BJ (cell line): ENCODE measurements around the gene NR2F1-AS1. TPM values are rescaled to one million over a fixed set of nuclear protein-coding genes. Genes with fewer than 3 reads are reported as not detected.

Experiments
- CTCF ChIA-PET: fragments of 350-600 bp; formaldehyde crosslinking; extraction: SDS; loops from one replicate; lab custom pipeline; 2021; ENCODE audit warnings: antibody characterized with exemption, inconsistent platforms; lab: Yijun Ruan, JAX
- POLR2A ChIA-PET: fragments of 300-600 bp; sonication (Branson Sonifier 250); formaldehyde crosslinking; extraction: SDS; loops from one replicate; lab custom pipeline; 2021; ENCODE audit warnings: antibody characterized with exemption; lab: Charles Lee
- DNase-seq: peaks from one replicate; pipeline ENCODE4 v3.0.0-alpha.2; 2011; ENCODE audit warnings: low read depth
- H3K27me3 ChIP-seq: 2 replicates; pipeline ENCODE4 v1.6.0; 2011; ENCODE audit warnings: low read length; ENCODE audit not compliant: control insufficient read depth, insufficient read depth
- H3K36me3 ChIP-seq: 2 replicates; pipeline ENCODE4 v1.5.1; 2011; ENCODE audit warnings: low read length; ENCODE audit not compliant: control insufficient read depth, insufficient read depth
- H3K4me3 ChIP-seq: 2 replicates; pipeline ENCODE4 v1.5.1; 2011; ENCODE audit warnings: low read depth, mild to moderate bottlenecking, control low read depth, low read length
- CTCF ChIP-seq: IDR thresholded peaks from 2 replicates; pipeline ENCODE4 v1.5.1; 2011; ENCODE audit warnings: low read depth, mild to moderate bottlenecking, control low read depth, inconsistent platforms, low read length, moderate library complexity; ENCODE audit not compliant: insufficient read depth
- polyA plus RNA-seq: library from polyadenylated mRNA; depleted of rRNA; stranded (reverse); fragments of >200 nt; gene quantifications from 2 replicates; pipeline ENCODE4 v1.2.3, GENCODE V29; 2011

NR2F1-AS1 gene
- polyA plus RNA-seq, 1 experiment: 13.7 TPM

GRCh38 chr5:93607367-93608258 lies 26.6 kb upstream of the NR2F1-AS1 start:
- peaks cover 28% of the 10 kb centered on the region for H3K27me3 ChIP-seq
- POLR2A ChIA-PET: interaction anchor here (0.6 kb wide), 1 partner anchor 10 kb away, joined by 3 read pairs; no protein-coding TSS in a partner anchor

GRCh38 chr5:93606382-93606752 lies 25.3 kb upstream of the NR2F1-AS1 start:
- Histone ChIP-seq H3K27me3 (peaks cover 20% of the 10 kb centered on the region), H3K36me3 (no peaks in the 10 kb centered on the region), H3K4me3 (no peak overlapping the region)
- CTCF ChIA-PET: interaction anchor here (3.3 kb wide), 1 partner anchor 195 kb away, joined by 20 read pairs; no protein-coding TSS in a partner anchor
- POLR2A ChIA-PET: no interaction called here
- no peak for TF ChIP-seq CTCF
- DNase-seq: no peak

More at GRCh38 chr5:93607367-93608258, 26.6 kb upstream of the NR2F1-AS1 start:
- Histone ChIP-seq H3K4me3 (no peak overlapping the region), H3K36me3 (no peaks in the 10 kb centered on the region)
- TF ChIP-seq CTCF: peak; percentile 69
- DNase-seq: no peak
- CTCF ChIA-PET: interaction anchor here (0.6 to 3.3 kb wide), 21 partner anchors 10 to 1130 kb away, joined by 3 to 20 read pairs (median 3); no protein-coding TSS in a partner anchor

- ChIA-PET CTCF (interaction anchor here (0.6 to 0.7 kb wide), 3 partner anchors 39 to 1198 kb away, joined by 3 read pairs; no protein-coding TSS in a partner anchor), POLR2A (no interaction called here)
- Histone ChIP-seq H3K4me3 (no peak overlapping the region), H3K36me3 (no peaks in the 10 kb centered on the region), H3K27me3 (peaks cover 8% of the 10 kb centered on the region)
- no peak for TF ChIP-seq CTCF
- DNase-seq: no peak
These were observed 23.9 kb upstream of the NR2F1-AS1 start for GRCh38 chr5:93604644-93605515.

GRCh38 chr5:93603793-93604643 lies 23.0 kb upstream of the NR2F1-AS1 start:
- Histone ChIP-seq H3K27me3 (peaks cover 5% of the 10 kb centered on the region), H3K36me3 (no peaks in the 10 kb centered on the region), H3K4me3 (peak overlapping the region; percentile 29)
- no peak for TF ChIP-seq CTCF
- no peak for DNase-seq
- ChIA-PET CTCF (no interaction called here), POLR2A (no interaction called here)
